Measurements from ENCODE around the gene RAD51D.
"Not testable (repeated sequence)": the region's sequence is repeated elsewhere in the genome, so short reads cannot be mapped to it uniquely, and the experiment has no call there.

Gene RAD51D

DNA sequence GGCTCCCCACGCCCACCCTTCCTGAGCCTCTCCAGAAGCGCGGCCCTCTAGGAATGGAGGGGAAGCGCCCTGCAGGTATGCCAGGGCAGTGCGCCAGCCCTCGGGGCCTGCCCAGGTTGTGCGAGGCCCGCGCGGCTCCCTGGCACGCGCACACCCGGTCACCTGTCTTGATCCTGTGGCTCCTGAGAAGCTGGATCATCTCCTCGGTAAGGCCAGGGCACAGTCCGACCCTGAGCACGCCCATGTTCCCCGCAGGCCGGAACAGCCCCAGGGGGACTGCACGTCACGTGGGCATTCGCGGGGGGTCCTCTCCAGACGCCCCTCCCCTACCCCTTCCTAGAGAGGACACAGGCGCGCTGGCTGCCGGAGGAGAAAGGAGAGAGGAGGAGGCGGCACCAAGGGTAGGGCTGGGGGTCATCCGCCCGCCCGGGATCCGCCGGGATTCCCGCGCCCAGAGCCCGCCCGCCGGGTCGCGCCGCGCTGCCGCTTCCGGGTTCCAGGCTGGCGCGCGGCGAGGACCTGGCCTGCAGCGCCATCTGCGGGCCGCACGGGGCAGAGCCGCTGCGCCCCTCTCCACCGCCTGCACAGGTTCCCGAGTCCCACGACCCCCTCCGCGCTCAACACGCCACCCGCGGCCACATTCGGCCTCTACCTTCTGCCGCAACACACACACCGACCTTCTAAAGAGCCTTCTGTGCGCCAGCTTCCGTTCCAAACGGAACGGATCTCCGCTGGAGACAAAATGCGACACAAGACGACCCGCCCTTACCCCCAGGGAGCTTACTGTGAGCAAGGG lies at the start of gene RAD51D:
Gene RAD51D, minus strand, starts transcription at position 491 of the 796 bp plus-strand sequence. Its CDS starts 247 bp downstream, at position 244.
- DNase-seq, result peak; percentile 55 to 56

- no peak for DNase-seq
These were observed 48.0 kb upstream of the RAD51D start for GRCh38 chr17:35167666-35168065.

DNA sequence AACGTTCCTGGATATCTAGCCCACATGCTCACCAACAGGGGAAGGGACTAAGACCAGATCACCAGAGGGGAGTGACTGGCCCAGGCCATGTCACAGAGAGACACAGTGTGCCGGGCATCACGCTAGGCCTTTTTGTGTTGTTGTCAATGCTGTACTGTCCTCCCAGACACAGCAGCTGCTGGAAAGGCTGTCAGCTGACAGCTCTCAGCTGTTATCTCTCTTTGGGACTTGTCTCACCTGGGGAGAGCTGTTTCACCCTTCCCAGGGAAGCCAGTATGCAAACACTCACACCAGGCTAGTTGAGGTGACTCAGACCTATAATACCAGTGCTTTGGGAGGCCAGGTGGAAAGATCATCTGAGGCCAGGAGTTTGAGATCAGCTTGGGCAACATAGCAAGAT lies 47.4 kb upstream of the RAD51D start:
- no peak for DNase-seq

DNA sequence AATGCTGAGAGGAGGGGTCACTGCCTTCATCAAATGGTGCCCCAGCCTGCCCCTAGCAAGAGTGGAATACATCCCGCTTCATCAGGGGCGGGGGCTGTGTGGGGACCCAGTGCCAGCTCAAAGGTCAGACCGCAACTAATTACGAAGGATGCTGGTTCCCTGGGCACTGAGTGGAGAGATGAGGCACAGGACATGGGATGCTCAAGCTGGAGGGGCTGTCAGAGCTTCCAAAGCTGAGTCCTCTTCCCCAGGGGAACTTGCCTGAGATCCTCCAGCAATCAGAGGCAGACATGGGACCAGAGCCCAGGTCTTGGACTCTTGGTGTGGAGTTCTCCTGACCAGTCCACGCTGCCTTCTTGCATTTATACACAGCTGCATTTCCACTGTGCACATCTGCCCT lies 46.9 kb upstream of the RAD51D start:
- no peak for DNase-seq

DNA sequence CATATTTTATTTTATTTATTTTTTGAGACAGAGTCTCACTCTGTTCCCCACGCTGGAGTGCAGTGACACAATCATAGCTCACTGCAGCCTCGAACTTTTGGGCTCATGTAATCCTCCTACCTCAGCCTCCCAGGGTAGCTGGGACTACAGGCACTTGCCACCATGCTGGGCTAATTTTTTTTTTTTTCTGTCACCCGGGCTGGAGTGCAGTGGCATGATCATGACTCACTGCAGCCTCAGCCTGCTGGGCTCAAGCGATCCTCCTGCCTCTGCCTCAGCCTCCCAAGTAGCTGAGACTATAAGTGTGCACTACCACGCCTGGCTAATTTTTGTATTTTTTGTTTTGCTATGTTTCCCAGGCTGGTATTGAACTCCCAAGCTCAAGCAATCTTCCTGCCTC lies 45.1 kb upstream of the RAD51D start:
- no peak for DNase-seq

DNA sequence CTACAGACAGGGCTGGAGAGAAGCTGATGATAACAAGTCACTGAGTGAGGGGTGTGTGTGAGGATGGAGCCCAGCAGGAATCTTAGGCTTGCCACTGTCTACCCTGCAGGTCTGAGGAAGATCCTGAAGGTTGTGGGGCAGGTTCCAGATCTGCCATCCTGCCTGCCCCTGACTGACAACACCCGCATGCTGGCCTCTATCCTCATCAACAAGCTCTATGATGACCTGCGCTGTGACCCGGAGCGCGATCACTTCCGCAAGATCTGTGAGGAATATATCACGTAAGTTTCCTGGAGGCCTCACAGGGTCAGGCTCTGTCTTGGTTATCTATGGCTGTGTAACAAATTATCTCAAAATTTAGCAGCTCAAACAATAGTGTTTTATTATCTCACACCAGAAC lies 44.2 kb upstream of the RAD51D start:
- DNase-seq, result no peak

DNA sequence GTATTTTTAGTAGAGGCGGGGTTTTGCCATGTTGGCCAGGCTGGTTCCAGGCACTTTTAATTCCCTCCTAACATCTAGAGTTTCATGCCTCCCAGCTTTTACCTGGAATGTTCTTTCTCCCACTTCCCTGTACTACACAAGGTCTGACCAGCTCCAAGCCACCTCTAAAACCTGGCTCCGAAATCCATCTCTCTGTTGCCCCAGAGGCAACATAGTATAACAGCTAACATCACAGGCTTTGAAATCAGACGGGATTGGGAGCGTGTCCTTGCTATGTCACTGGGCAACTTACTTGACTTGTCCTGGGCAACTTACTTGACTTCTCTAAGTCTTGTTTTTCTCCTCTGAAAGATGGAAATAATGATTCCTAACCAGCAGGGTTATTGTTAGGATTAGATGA lies 43.1 kb upstream of the RAD51D start:
- DNase-seq, result no peak

GRCh38 chr17:35161281-35161761 lies 41.7 kb upstream of the RAD51D start:
- no peak for DNase-seq

DNA sequence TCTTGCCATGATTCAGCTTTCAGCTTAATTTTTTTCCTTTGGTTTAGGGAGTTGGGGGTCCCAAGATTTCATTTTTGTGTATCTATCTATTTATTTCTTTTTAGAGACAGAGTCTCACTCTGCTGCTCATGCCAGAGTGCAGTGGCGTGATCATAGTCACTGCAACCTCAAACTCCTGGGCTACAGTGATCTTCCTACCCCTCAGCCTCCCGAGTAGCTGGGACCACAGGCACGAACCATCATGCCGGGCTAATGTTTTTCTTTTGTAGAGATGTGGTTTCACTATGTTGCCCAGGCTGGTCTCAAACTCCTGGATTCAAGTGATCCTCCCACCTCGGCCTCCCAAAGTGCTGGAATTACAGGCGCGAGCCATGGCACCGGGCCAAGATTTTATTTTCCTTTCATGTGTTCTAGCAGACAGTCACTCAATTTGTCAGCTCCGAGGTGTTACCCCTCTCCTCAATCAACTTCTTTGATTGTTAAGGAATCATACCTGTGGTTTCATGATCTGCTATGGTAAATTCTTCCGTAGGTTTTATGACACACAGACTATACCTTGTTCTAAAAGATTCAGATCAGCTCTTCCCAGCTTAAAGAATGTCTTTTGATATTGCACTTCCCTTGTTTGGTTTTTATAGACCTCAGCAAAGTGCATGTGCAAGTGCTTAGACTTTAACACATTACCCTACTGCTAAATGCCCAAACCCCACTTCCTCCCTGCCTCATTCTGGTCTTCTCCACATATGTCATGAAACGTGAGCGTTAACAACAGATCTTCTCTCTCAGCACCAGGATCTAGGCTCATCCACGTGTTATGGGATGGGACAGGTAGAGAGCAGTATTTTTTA lies 40.9 kb upstream of the RAD51D start:
- DNase-seq, result no peak

- DNase-seq, result no peak
These were observed 40.3 kb upstream of the RAD51D start for GRCh38 chr17:35159940-35160339.

DNA sequence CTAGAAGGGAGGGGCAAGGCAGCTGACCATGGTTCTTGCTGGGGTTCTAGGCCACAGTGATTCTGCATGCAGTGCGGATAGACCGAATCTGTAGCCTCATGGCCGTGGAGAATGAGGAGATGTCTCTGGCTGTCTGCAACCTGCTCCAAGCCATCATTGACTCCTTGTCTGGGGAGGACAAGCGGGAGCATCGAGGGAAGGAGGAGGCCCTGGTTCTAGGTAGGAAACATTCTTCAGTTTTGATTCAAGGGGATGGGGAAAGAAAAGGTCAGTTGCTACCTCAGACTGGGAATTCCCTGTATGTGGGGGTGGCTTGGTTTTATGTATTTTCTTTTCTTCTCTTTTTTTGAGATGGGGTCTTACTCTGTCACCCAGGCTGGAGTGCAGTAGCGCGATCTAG lies 35.6 kb upstream of the RAD51D start:
- DNase-seq, result no peak

GRCh38 chr17:35154196-35155165 lies 34.8 kb upstream of the RAD51D start:
- no peak for DNase-seq

GRCh38 chr17:35152421-35153140 lies 32.9 kb upstream of the RAD51D start:
- no peak for DNase-seq

DNA sequence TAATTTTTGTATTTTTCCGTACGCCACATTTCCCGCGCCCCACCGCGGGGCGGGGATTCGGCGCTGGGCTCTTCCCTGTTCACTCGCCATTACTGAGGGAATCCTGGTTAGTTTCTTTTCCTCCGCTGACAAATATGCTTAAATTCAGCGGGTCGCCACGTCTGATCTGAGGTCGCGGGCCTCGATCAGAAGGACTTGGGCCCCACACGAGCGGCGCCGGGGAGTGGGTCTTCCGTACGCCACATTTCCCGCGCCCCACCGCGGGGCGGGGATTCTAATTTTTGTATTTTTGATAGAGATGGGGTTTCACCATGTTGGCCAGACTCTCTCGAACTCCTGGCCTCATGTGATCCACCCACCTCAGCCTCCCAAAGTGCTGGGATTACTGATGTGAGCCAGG lies 31.4 kb upstream of the RAD51D start:
- not testable (repeated sequence) for DNase-seq

DNA sequence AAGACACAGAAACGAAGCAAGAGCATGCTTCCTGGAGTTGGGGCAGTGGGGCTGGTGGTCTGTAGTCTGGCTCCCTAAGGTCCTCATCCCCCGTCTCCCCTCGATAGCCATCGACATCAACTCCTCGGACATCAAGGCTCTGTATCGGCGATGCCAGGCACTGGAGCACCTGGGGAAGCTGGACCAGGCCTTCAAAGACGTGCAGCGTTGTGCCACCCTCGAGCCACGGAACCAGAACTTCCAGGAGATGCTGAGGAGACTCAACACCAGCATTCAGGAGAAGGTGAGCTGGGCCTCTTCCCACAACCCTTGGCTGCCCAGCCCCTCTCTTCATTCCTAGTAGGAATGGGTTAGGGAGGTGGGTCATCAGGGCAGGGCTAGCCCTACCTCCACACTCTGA lies 30.3 kb upstream of the RAD51D start:
- no peak for DNase-seq

- DNase-seq, result no peak
These were observed 28.5 kb upstream of the RAD51D start for GRCh38 chr17:35148144-35148543.

- DNase-seq, result no peak
These were observed 27.8 kb upstream of the RAD51D start, which contains the start of gene UNC45B for GRCh38 chr17:35147375-35147905. Gene UNC45B, plus strand, starts transcription at chr17:35147817. Its CDS starts 447 bp downstream, at chr17:35148264.

DNA sequence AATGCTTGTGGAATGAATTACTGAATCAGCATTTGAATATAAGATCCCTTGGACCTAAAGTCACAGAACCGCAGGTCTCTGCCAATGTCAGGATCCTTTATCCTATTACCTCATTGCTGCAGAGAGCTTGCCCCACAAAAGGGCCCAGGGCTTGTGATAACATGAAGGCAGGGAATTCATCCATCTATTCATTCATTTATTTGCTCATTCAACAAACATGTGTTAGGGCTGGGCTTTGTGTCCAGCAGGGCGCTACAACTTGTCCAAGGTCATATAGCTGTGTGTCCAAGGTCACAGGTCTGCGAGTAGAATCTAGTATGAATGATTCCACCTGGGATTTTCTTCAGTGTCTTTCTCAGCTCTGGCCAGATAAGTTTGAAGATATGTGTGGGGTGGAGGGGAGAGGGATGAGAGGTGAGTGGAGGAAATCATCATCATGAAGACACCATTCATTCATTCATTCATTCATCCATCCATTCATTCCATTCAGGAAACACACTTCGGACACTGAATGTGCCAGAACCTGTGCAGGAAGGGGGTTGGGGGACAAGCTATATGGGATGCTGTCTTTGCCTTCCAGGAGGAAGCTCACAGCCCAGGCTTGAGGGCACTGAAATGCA lies 26.7 kb upstream of the RAD51D start:
- no peak for DNase-seq

GRCh38 chr17:35144840-35145239 lies 25.2 kb upstream of the RAD51D start:
- DNase-seq, result no peak

DNA sequence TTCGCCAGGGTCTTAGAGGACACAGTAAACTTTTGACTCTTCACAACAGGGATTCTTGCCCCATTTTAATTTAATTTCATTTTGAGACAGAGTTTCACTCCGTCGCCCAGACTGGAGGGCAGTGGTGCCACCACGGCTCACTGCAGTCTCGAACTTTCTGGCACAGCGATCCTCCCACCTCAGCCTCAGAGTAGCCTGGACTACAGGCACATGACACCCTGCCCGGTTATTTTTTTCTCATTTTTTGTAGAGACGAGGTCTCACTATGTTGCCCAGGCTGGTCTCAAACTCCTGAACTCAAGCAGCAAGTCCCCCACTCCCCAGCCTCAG lies 22.8 kb upstream of the RAD51D start:
- no peak for DNase-seq

Data from NCI-H187 (cell line).